OCI-LY3 (cell line): ENCODE data around the gene BASP1.

Source experiments
- EZH2phosphoT487 ChIP-seq: fragments of 200-600 bp; shearing (Covaris generic); IDR thresholded peaks from 2 replicates; pipeline ENCODE4 v1.6.1; 2018; ENCODE audit warnings: antibody characterized with exemption, mixed run types, low read depth
- TF ChIP-seq, protein P1 (sequence below): fragments of 200-600, 300-600 bp; sonication (generic); IDR thresholded peaks from 2 replicates; pipeline ENCODE4 v1.5.1; 2014; ENCODE audit warnings: antibody characterized with exemption, low read length, low read depth

DNA sequence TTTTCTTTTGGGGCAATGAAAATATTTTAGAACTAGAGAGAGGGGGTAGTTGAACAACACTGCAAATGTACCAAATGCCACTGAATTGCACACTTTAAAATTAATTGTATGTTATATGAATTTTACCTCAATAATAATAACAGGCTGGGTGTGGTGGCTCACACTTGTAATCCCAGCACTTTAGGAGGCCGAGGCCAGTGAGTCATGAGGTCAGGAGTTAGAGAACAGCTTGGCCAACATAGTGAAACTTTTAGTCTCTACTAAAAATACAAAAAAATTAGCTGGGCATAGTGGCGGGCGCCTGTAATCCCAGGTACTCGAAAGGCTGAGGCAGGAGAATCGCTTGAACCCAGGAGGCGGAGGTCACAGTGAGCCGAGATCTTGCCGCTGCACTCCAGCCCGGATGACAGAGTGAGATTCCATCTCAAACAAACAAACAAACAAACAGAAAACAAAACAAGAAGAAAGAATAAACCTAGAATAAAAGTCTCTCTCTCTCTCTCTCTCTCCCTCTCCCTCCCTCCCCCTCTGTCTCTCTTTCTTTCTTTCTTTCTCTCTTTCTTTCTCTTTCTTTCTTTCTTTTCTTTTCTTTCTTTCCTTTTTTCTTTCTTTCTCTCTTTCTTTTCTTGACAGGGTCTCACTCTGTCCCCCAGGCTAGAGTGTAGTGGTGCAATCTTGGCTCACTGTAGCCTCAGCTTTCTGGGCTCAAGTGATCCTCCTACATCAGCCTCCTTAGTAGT, 91.1 kb downstream of the BASP1 start:
- TF ChIP-seq, protein P1, sequence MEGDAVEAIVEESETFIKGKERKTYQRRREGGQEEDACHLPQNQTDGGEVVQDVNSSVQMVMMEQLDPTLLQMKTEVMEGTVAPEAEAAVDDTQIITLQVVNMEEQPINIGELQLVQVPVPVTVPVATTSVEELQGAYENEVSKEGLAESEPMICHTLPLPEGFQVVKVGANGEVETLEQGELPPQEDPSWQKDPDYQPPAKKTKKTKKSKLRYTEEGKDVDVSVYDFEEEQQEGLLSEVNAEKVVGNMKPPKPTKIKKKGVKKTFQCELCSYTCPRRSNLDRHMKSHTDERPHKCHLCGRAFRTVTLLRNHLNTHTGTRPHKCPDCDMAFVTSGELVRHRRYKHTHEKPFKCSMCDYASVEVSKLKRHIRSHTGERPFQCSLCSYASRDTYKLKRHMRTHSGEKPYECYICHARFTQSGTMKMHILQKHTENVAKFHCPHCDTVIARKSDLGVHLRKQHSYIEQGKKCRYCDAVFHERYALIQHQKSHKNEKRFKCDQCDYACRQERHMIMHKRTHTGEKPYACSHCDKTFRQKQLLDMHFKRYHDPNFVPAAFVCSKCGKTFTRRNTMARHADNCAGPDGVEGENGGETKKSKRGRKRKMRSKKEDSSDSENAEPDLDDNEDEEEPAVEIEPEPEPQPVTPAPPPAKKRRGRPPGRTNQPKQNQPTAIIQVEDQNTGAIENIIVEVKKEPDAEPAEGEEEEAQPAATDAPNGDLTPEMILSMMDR: no peak
- TF ChIP-seq EZH2phosphoT487: no peak
